Mucosa of stomach (tissue), 1 donor: ENCODE measurements around the gene IGF2BP2.

Source experiments
- H3K27me3 ChIP-seq: one replicate; pipeline ENCODE4 v1.7.0; 2013; ENCODE audit warnings: mild to moderate bottlenecking, low read length; ENCODE audit not compliant: control insufficient read depth, insufficient read depth
- H3K36me3 ChIP-seq: one replicate; pipeline ENCODE4 v1.7.0; 2013; ENCODE audit warnings: low read length; ENCODE audit not compliant: control insufficient read depth, insufficient read depth
- H3K4me1 ChIP-seq: one replicate; pipeline ENCODE4 v1.7.0; 2013; ENCODE audit warnings: mild to moderate bottlenecking, low read length; ENCODE audit not compliant: control insufficient read depth, insufficient read depth
- H3K4me3 ChIP-seq: one replicate; pipeline ENCODE4 v1.7.0; 2013; ENCODE audit warnings: low read length
- H3K9ac ChIP-seq: one replicate; pipeline ENCODE4 v1.7.0; 2013; ENCODE audit warnings: mild to moderate bottlenecking, low read length, moderate library complexity
- H3K9me3 ChIP-seq: one replicate; pipeline ENCODE4 v1.7.0; 2013; ENCODE audit warnings: mild to moderate bottlenecking, low read length, moderate library complexity; ENCODE audit not compliant: control insufficient read depth
- donor health status: Pancreatic carcinoma.

IGF2BP2 gene

DNA sequence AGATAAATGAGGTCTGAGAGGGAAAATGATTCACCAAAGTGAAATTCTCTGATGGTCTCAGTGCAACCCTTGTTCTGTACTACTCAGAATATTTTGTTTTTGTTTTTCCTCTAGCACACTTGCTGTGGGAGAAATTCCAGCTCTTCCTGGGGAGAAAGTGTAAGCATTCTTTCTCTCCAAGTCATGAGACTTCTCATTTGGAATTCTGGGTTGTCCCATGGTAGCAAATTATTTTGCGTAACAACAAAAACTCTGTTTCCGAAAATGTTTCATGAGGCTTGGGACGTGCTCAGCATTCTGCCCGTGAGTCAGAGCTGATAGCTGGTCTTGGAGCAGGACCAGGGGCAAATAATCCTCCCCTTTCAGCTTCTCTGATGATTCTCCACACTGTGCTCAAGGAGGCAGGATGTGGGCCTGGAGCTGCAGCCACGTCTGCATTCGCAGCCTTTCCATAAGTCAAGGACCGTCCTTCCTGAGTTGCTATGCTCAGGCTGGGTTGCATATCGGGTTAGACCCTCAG, 168.5 kb downstream of the IGF2BP2 start:
- Histone ChIP-seq H3K4me3 (no peak overlapping the region), H3K27me3 (no peaks in the 10 kb centered on the region), H3K9me3 (no peaks in the 10 kb centered on the region), H3K9ac (no peak overlapping the region), H3K36me3 (no peaks in the 10 kb centered on the region), H3K4me1 (peaks cover 8% of the 10 kb centered on the region)

DNA sequence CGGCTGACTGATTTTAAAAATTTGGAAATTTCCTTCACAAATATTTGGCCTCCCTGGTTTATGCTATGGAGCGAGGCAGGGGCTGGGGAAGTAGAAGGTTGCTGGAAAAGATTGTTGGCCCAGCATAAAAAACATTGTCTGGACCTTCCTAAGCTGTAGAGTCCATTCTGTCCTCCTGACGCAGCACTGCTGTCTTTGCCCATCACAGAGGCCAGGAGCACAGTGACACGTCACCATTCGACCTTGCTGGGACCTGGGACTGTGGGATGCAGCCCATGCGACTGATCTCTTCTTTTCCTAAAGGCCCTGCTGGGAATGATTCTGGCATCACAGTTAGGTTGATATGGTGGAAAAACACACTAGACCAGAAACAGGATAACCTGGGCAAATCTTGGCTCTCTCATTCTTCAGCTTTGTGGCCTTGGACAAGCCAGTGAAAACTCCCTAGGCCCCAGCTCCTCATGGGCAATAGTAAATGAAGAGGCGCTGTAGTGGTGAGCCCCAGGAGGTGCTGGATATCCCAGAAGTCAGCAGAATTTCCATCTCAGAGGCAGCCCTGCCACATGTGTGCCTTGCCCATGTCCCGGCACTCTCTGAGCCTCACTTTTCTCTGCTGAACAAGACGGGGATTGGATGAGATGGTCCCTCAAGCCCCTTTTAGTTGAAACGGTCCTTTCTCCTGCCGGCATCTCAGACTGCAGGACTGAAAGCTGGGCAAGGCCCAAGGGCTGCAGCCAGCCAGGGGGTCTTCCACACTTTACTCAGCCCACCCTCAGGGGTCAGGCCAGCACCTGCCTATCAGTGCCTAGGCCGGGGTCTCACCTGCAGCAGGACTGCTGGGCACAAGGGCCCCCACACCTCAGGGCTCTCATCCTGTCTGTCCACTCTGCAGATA, 169.2 kb downstream of the IGF2BP2 start:
- Histone ChIP-seq H3K27me3 (no peaks in the 10 kb centered on the region), H3K4me1 (peaks cover 8% of the 10 kb centered on the region), H3K4me3 (no peak overlapping the region), H3K9ac (no peak overlapping the region), H3K36me3 (no peaks in the 10 kb centered on the region), H3K9me3 (no peaks in the 10 kb centered on the region)

GRCh38 chr3:185654758-185655145, 170.1 kb downstream of the IGF2BP2 start:
- no peak overlapping the region for H3K4me3 ChIP-seq
- no peaks in the 10 kb centered on the region for H3K9me3 ChIP-seq
- peaks cover 1% of the 10 kb centered on the region for H3K4me1 ChIP-seq
- no peak overlapping the region for H3K9ac ChIP-seq
- no peaks in the 10 kb centered on the region for H3K27me3 ChIP-seq
- no peaks in the 10 kb centered on the region for H3K36me3 ChIP-seq

DNA sequence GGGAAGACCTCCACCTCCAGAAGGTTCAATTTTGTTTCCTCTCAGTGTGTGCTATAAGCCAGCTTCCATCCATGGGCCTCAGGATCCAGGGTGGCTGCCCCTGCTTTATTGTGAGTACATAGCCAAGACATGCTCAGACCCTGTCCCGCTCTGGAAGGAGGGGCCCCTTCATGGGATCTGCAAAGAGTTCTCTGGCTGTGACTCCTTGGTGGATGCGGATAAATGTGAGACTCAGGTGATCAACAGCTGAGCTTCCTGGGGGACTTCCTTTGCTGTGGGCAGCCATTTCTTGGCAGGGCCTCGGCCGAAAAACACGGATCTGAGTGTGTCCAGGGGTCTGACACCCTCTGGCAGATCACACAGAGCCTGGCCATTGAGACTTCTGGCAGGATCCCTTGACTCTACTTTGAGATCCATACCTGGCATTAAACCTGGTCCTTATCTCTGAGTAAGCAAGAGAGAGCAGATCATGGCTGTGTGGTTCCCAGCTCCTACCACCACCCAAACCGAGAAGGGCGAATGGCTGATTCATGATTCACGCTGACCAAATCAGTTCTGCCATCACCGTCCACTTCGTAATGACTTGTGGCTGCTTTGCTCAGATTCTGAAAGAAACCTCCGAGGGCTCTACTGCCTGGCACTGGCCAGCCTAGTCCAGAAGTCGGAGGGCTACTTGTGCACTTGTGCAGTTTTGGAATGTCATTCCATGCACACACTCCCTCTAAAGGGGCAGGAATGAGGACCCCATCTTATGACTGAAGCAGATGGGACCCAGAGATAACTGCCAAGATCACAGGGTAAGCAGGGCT, 170.7 kb downstream of the IGF2BP2 start:
- no peaks in the 10 kb centered on the region for H3K4me1 ChIP-seq

GRCh38 chr3:185651971-185652370, 172.9 kb downstream of the IGF2BP2 start:
- H3K4me3 ChIP-seq = no peak overlapping the region
- H3K4me1 ChIP-seq = no peaks in the 10 kb centered on the region

More for the DNA sequence above, 170.7 kb downstream of the IGF2BP2 start:
- Histone ChIP-seq H3K27me3 (no peaks in the 10 kb centered on the region), H3K4me3 (no peak overlapping the region), H3K9me3 (no peaks in the 10 kb centered on the region), H3K36me3 (no peaks in the 10 kb centered on the region), H3K9ac (no peak overlapping the region)

DNA sequence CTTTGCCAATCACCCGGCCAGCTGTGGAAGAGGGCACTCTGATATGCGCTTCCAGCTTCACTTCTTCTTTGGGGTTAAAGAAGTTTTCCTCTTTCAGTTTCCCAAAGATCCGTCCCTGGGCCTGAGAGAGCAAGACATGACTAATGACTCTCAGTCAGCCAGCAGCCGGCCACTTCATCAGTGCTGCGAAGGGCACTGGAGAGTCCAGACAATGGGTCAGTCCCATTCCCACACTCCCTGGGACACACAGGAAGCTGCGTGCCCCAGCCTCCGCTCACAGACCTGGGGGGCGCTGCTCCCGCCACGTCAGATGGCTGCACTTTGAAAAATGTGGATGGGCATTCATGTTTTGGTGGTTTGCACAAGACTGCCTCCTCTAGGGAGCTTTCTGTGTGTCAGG, 175.4 kb downstream of the IGF2BP2 start:
- no peaks in the 10 kb centered on the region for H3K9me3 ChIP-seq
- H3K9ac ChIP-seq = no peak overlapping the region
- H3K27me3 ChIP-seq = no peaks in the 10 kb centered on the region
- H3K4me3 ChIP-seq = no peak overlapping the region
- H3K36me3 ChIP-seq = no peaks in the 10 kb centered on the region
- no peaks in the 10 kb centered on the region for H3K4me1 ChIP-seq

More at GRCh38 chr3:185651971-185652370, 172.9 kb downstream of the IGF2BP2 start:
- H3K27me3 ChIP-seq = no peaks in the 10 kb centered on the region
- no peaks in the 10 kb centered on the region for H3K9me3 ChIP-seq
- no peak overlapping the region for H3K9ac ChIP-seq
- H3K36me3 ChIP-seq = no peaks in the 10 kb centered on the region

GRCh38 chr3:185648396-185648795, 176.4 kb downstream of the IGF2BP2 start:
- H3K9me3 ChIP-seq = no peaks in the 10 kb centered on the region
- no peaks in the 10 kb centered on the region for H3K36me3 ChIP-seq
- no peak overlapping the region for H3K4me3 ChIP-seq
- no peaks in the 10 kb centered on the region for H3K4me1 ChIP-seq
- H3K9ac ChIP-seq = no peak overlapping the region
- no peaks in the 10 kb centered on the region for H3K27me3 ChIP-seq

DNA sequence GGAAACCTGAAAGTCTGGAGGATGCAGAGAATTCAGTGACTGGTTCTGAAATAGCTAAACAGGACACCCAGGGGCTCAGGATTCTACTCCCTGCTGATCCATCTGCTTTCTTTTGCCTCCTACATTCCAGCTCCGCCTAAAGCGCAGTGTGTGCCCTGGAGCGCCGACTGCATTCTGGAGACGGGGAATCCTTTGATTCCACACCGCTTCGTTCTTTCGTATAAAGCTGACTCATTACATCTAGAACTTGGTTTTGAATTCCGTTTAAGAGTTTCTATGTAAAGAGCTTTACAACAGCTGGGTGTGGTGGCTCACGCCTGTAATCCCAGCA, 177.0 kb downstream of the IGF2BP2 start:
- Histone ChIP-seq H3K9me3 (no peaks in the 10 kb centered on the region), H3K4me1 (no peaks in the 10 kb centered on the region), H3K9ac (no peak overlapping the region), H3K4me3 (no peak overlapping the region), H3K27me3 (no peaks in the 10 kb centered on the region), H3K36me3 (no peaks in the 10 kb centered on the region)

GRCh38 chr3:185647134-185647879, 177.5 kb downstream of the IGF2BP2 start:
- Histone ChIP-seq H3K9me3 (no peaks in the 10 kb centered on the region), H3K4me1 (no peaks in the 10 kb centered on the region), H3K4me3 (no peak overlapping the region), H3K27me3 (no peaks in the 10 kb centered on the region), H3K36me3 (no peaks in the 10 kb centered on the region), H3K9ac (no peak overlapping the region)

GRCh38 chr3:185646382-185647133, 178.3 kb downstream of the IGF2BP2 start:
- no peak overlapping the region for H3K9ac ChIP-seq
- no peaks in the 10 kb centered on the region for H3K36me3 ChIP-seq
- H3K27me3 ChIP-seq = no peaks in the 10 kb centered on the region

GRCh38 chr3:185645596-185646381, 179.1 kb downstream of the IGF2BP2 start:
- Histone ChIP-seq H3K4me3 (no peak overlapping the region), H3K27me3 (no peaks in the 10 kb centered on the region), H3K9me3 (no peaks in the 10 kb centered on the region), H3K36me3 (no peaks in the 10 kb centered on the region), H3K4me1 (no peaks in the 10 kb centered on the region), H3K9ac (no peak overlapping the region)

More at GRCh38 chr3:185646382-185647133, 178.3 kb downstream of the IGF2BP2 start:
- Histone ChIP-seq H3K4me1 (no peaks in the 10 kb centered on the region), H3K4me3 (no peak overlapping the region), H3K9me3 (no peaks in the 10 kb centered on the region)
